Body of pancreas (tissue), 4 donors: ENCODE data around the gene CCN5.

ENCODE experiments used
- CTCF ChIP-seq, 7 experiments: fragments of 450-650 bp in 4 of 7; fragments of 200-600 bp in 3 of 7; sonication (generic) in 3 of 7; IDR thresholded peaks; one replicate each; pipeline ENCODE4 v1.5.1; 2016 to 2019; ENCODE audit warnings: antibody characterized with exemption in 7 of 7
- POLR2A ChIP-seq, 3 donors: fragments of 450-650 bp; IDR thresholded peaks; one replicate each; pipeline ENCODE4 v1.6.1; 2016; ENCODE audit warnings: antibody characterized with exemption in 3 of 3, mild to moderate bottlenecking in 2 of 3

GRCh38 chr20:44714102-44714700 is 968 bp upstream of the CCN5 start:
- TF ChIP-seq CTCF (IDR thresholded peaks at IDR 0.05) (no peak), POLR2A (IDR thresholded peaks at IDR 0.05) (no peak)
